ENCODE results near the gene FBXO42.
A peak's percentile ranks its signal among the peaks of the same experiment; 100 is the strongest.

The FBXO42 gene

DNA sequence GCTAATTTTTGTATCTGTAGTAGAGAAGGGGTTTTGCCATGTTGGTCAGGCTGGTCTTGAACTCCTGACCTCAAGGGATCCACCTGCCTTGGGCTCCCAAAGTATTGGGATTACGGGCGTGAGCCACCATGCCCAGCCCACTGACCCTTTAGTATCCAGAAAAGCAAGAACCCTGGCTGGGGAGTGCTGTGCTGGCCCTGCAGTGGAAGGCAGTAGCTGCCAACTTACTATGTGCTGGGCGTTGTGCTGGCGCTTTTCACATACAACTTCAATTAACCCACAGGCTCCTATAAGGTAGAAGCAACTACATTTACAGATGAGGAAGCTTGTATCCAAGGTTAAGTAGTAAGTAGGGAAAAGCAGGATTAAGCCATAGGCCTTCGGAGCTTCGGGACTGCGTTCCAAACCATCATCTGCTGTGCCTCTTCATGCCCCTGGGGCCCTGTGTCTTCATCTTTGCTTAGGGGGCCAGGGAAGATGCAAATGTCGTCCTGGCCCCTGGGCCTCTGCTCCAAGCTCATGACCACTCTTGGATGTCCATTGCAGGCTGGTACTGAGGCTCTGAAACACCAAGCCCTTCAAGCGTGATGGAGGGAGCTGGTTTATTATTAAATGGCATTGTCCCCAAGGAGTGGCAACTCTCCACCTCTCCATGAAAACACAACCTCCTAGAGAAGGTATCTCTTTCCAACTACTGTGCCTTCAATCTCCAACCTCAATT is 106.6 kb downstream of the FBXO42 start:
- TF ChIP-seq, protein P1, sequence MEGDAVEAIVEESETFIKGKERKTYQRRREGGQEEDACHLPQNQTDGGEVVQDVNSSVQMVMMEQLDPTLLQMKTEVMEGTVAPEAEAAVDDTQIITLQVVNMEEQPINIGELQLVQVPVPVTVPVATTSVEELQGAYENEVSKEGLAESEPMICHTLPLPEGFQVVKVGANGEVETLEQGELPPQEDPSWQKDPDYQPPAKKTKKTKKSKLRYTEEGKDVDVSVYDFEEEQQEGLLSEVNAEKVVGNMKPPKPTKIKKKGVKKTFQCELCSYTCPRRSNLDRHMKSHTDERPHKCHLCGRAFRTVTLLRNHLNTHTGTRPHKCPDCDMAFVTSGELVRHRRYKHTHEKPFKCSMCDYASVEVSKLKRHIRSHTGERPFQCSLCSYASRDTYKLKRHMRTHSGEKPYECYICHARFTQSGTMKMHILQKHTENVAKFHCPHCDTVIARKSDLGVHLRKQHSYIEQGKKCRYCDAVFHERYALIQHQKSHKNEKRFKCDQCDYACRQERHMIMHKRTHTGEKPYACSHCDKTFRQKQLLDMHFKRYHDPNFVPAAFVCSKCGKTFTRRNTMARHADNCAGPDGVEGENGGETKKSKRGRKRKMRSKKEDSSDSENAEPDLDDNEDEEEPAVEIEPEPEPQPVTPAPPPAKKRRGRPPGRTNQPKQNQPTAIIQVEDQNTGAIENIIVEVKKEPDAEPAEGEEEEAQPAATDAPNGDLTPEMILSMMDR (IDR thresholded peaks at IDR 0.05; ENCODE audit: low read depth, low read length) = no peak
- TF ChIP-seq, protein P2, sequence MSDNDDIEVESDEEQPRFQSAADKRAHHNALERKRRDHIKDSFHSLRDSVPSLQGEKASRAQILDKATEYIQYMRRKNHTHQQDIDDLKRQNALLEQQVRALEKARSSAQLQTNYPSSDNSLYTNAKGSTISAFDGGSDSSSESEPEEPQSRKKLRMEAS (IDR thresholded peaks at IDR 0.05; ENCODE audit: low read depth, low read length) = no peak
- TF ChIP-seq MYC (IDR thresholded peaks at IDR 0.05; ENCODE audit: low read depth, low read length) = no peak
- TF ChIP-seq POLR2A (IDR thresholded peaks at IDR 0.05; ENCODE audit: extremely low read depth, insufficient read length) = no peak
- no peak overlapping the region for H3K4me3 ChIP-seq (ENCODE audit: low read depth, low read length)
- DNase-seq (ENCODE audit: low read depth) = no peak

DNA sequence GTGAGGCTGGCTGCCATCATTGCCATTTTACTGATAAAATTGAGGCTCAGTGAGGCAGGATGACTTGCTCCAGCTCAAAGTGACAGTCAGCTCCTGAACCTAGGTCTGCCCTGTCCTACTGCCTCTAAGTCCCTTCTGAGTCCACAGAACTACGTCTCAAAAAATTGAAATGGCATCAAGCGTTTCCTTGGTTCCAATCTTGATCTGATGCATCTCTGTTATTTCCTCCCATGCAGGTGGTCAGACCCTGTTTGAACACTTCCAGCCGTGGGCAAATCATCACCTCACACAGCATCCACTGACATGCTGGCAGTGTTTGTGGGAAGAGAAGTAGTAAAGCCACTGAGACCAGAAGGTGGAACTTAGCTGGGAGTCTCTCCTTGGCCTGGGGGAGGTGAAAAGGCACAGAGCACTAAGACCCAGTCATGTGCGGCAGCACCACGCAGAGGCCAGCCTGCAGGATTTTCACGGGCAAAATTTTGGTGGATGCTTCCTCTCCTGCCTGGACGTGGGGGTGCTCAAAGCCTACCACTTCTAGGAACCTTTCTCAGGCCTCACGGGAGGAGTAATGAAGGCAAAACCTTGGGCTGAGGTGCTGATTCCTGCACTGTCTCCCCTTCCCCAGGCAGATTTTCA is 107.5 kb downstream of the FBXO42 start:
- no peak for DNase-seq (ENCODE audit: low read depth)
- TF ChIP-seq POLR2A (IDR thresholded peaks at IDR 0.05; ENCODE audit: extremely low read depth, insufficient read length) = no peak
- no peak for TF ChIP-seq MYC (IDR thresholded peaks at IDR 0.05; ENCODE audit: low read depth, low read length)
- TF ChIP-seq, protein P2 (IDR thresholded peaks at IDR 0.05; ENCODE audit: low read depth, low read length) = no peak
- TF ChIP-seq, protein P1 (IDR thresholded peaks at IDR 0.05; ENCODE audit: low read depth, low read length) = no peak
- no peak overlapping the region for H3K4me3 ChIP-seq (ENCODE audit: low read depth, low read length)

DNA sequence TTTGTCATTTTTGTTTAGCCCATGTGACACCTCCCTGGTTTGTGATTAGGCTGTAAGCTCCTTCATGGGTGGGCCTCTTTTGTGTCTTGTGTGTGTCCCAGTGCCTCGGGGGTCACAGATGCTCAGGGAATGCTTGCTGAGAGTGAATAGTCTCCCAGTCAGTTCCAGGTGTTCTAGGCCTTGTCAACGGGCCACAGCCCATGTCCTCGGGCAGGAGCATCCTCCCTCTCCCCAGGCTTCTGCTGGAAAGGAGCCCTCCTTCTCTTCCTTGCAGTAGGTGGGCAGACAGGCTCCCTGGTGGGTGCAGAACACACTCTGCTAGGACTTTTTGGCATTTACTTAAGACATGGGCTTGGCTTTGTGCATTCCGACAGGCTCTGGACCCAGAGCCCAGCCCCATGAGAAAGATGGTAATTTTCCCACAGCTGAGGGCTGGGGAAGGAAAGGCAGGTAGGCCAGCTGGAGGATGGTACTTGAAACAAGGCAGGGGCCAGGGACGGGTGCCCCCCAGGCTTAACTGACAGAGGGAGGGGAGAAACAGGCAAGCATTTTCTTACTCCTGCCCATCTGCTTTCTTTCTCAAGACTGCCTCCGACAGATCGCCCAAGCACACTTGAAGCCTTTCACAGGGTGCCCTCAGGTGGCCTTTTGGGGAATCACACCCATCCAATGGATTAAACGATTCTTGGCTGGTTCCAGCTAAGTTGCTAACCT is 108.2 kb downstream of the FBXO42 start:
- DNase-seq (ENCODE audit: low read depth) = peak; percentile 82
- TF ChIP-seq POLR2A (IDR thresholded peaks at IDR 0.05; ENCODE audit: extremely low read depth, insufficient read length) = no peak
- TF ChIP-seq, protein P1 (IDR thresholded peaks at IDR 0.05; ENCODE audit: low read depth, low read length) = peak; percentile 69
- TF ChIP-seq, protein P2 (IDR thresholded peaks at IDR 0.05; ENCODE audit: low read depth, low read length) = no peak; the same call in 1 of the 2 replicates

DNA sequence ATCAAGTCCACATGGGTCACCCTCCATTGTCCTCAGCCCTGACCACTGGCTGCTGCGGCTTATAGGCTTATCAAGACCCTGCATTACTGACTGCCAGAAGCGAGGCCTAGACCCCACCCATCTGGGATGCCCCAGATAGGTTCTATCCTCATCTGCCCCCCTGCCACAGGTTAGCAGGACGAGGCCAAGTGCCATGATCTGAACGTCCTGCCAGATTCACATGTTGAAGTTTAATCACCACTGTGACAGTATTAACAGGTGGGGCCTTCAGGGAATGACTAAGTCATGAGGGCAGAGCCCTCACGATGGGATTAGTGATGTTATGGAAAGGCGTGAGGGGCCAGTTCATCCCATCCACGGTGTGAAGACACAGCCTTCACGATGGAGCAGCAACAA is 109.1 kb downstream of the FBXO42 start:
- DNase-seq (ENCODE audit: low read depth) = no peak
- H3K4me3 ChIP-seq (ENCODE audit: low read depth, low read length) = no peak overlapping the region
- TF ChIP-seq, protein P1 (IDR thresholded peaks at IDR 0.05; ENCODE audit: low read depth, low read length) = no peak
- TF ChIP-seq MYC (IDR thresholded peaks at IDR 0.05; ENCODE audit: low read depth, low read length) = no peak
- TF ChIP-seq POLR2A (IDR thresholded peaks at IDR 0.05; ENCODE audit: extremely low read depth, insufficient read length) = no peak
- TF ChIP-seq, protein P2 (IDR thresholded peaks at IDR 0.05; ENCODE audit: low read depth, low read length) = no peak

More for the DNA sequence above, 108.2 kb downstream of the FBXO42 start:
- no peak overlapping the region for H3K4me3 ChIP-seq (ENCODE audit: low read depth, low read length)

DNA sequence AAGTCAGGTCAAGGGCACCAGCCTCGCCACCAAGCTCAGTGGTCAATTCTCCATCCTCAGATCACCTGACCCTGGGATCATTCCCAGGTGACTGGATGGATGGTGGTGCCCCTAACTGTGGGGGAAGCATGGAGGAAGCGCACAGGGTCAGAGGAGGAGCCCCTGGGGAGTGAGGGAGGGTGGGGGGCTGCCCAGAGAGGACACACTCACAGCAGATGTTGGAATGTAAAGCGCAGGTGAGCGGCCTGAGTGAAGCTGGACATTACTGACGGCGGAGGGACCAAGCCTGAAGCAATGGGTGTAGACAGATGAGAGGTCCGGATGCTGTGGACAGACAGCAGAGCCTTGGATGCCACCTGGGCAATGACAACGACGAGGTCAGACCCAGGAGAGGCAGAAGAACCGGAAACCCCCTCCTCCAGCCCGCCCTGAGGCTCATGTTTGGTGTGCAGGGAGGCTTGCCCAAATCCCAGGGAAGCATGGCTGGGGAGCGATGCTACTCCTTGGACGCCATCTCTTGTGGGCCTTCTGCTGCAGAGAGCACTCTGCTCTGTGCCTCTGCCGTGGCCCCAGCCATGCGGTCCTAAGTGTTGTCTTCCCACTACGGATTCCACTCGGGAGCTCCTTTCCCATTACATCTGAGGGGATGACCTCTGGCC is 109.6 kb downstream of the FBXO42 start:
- H3K4me3 ChIP-seq (ENCODE audit: low read depth, low read length) = no peak overlapping the region
- no peak for DNase-seq (ENCODE audit: low read depth)
- TF ChIP-seq, protein P2 (IDR thresholded peaks at IDR 0.05; ENCODE audit: low read depth, low read length) = no peak
- TF ChIP-seq, protein P1 (IDR thresholded peaks at IDR 0.05; ENCODE audit: low read depth, low read length) = no peak
- TF ChIP-seq POLR2A (IDR thresholded peaks at IDR 0.05; ENCODE audit: extremely low read depth, insufficient read length) = no peak
- no peak for TF ChIP-seq MYC (IDR thresholded peaks at IDR 0.05; ENCODE audit: low read depth, low read length)
